T-helper 2 cell (primary cell): ENCODE results near the gene PLD5.
"Not testable (repeated sequence)": the region's sequence is repeated elsewhere in the genome, so short reads cannot be mapped to it uniquely, and the experiment has no call there.

Experiments used
- DNase-seq, 5 experiments: peaks; one replicate each; pipeline versions ENCODE4 v3.0.0 to v3.0.0-alpha.2; 2012 to 2022

Gene PLD5

DNA sequence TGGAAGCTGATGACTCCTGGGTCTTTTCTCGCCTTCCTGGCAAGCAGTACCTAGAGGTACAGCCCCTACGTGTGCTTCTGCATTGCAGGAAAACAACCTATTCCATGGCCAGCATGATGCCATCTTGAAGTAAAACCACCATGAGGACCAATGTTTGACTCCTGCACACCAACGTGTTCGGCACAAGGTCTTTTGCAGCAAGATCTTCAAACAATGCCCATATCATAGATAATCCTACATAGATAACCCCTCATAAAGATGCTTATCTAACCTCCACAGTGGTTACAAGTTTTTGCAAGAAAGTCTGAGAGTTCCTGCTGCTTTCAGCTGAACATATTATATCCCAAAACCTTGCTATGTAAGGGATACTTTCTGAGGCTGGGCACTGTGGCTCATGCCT is 384.5 kb downstream of the PLD5 start:
- peak in 1 of 5 experiments; percentile 60 for DNase-seq

- peak in 1 of 5 experiments; percentile 54 for DNase-seq
Observed at GRCh38 chr1:242139442-242139841, 385.1 kb downstream of the PLD5 start.

GRCh38 chr1:242133796-242134195 is 390.7 kb downstream of the PLD5 start:
- no peak for DNase-seq

GRCh38 chr1:242133351-242133750 is 391.1 kb downstream of the PLD5 start:
- no peak for DNase-seq

- DNase-seq, result no peak
Observed at GRCh38 chr1:242132121-242132817, 392.2 kb downstream of the PLD5 start.

- DNase-seq, result peak in 1 of 5 experiments; percentile 14
Observed at GRCh38 chr1:242128951-242129502, 395.5 kb downstream of the PLD5 start.

DNA sequence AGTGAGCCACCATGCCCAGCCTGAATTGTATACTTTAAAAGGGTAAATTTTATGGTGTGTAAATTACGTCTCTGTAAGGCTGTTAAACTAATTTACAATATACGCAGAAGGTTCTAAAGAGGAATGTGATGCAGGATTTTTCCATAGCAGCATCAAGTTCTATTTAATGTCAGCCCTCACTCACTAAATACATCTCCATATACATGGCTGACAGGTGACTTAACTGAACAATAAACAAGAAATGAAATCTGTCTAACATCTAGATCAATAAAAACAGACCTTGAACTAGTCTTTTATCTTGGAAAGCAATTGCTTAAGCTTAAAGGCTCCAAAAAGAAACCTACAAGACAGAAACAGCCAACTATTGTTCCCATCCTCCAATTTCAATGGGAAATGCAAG is 404.1 kb downstream of the PLD5 start:
- no peak for DNase-seq

DNA sequence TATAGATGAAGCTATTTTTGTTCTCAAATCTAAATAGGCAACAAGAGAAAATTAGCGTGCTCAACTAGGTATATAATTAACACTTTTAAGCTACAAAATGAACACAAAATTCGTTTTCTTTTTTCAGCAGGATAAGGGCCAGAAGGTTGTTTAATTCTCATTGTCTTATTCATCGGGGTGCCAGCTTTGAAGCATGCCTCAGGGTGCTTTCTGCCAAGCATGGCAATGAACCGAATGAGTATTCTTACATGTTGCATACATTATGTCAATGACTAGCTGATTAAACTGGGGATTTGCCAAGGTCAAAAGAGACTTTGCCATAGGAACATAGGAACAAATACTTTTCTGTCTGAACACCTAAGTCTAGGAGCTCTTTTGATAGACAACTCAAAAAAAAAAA is 423.6 kb downstream of the PLD5 start:
- DNase-seq, result no peak

DNA sequence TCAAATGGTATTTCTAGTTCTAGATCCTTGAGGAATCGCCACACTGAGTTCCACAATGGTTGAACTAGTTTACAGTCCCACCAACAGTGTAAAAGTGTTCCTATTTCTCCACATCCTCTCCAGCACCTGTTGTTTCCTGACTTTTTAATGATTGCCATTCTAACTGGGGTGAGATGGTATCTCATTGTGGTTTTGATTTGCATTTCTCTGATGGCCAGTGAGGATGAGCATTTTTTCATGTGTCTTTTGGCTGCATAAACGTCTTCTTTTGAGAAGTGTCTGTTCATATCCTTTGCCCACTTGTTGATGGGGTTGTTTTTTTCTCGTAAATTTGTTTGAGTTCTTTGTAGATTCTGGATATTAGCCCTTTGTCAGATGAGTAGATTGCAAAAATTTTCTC is 427.2 kb downstream of the PLD5 start:
- DNase-seq, result not testable (repeated sequence)

DNA sequence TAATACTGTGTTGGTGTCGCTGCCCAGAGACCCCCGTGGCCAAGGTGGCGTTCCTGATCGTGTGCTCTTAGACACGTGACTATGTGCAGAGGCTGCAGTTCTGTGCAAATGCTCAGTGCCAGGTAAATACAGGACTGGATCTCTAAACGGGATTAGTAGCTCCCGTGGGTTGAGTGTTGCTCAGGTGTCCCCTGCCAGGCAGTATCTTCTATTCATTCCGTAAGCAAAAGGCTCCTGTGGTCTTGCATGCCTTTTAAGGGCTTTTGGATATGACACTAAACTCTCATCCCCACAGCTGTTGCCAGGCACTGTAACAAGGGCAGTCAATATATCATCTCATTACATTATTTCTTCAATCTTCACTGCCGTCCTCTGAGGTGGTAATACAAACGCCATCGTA is 431.4 kb downstream of the PLD5 start:
- no peak for DNase-seq

GRCh38 chr1:242089911-242090310 is 434.6 kb downstream of the PLD5 start:
- DNase-seq, result no peak

GRCh38 chr1:242088875-242089274 is 435.6 kb downstream of the PLD5 start:
- no peak for DNase-seq

DNA sequence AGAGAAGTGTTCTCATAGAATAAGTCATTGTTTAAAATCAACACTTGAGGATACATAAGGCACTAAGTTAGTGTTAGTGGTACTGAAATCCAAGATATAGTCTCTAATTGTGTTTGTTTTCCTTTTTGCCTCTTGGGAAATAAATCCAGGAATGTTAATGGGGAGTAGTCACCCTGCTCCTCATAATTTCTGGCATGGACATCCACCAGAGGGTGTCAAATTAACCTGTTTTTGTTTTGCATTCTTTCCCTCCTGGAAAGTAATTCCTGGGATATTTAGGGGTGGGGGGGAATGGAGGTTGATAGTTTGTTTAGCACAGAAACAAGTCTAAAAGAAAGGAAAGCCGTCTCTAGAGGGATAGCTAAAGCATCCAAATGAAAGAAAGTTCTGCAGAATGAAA is 437.8 kb downstream of the PLD5 start:
- DNase-seq, result no peak

DNA sequence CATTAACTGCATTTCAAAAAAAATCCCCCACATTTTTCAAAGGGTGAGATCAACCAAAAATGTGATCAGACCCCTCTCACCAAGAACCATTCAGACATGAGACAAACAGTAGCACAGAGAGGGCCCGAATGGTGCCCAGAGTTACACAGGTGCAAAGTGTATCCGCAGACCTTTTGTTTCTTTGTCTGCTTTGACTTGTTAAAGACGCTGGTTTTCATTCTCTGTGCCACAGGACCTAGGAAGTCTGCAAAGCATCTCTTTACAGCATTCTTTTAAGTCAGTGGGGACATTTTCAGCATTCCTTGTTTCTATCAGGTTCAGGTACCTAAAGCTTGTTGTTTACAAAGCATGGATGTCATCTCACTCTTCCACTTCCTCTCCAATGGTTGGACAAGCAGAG is 438.4 kb downstream of the PLD5 start:
- DNase-seq, result no peak

DNA sequence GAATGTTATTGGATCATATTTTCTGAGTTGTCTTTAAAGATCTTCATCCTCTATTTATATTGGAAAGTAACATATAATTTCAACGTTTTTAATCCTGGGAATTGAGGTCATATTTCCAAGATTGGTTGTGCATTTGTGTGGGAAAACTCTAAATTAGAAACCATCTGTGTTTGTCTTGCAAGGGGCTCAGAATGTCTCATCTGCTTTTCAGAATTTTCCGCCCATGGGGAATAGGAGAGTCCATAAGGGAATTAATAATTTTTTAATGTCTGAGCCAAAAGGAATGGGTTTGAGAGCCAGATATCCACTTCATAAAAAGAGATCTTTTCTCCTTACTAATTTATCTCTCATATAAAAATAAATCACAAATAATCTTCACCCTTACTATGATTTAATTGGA is 440.8 kb downstream of the PLD5 start:
- no peak for DNase-seq

GRCh38 chr1:242081446-242081845 is 443.1 kb downstream of the PLD5 start:
- DNase-seq, result no peak

- no peak for DNase-seq
Observed at GRCh38 chr1:242065813-242066212, 458.7 kb downstream of the PLD5 start.

DNA sequence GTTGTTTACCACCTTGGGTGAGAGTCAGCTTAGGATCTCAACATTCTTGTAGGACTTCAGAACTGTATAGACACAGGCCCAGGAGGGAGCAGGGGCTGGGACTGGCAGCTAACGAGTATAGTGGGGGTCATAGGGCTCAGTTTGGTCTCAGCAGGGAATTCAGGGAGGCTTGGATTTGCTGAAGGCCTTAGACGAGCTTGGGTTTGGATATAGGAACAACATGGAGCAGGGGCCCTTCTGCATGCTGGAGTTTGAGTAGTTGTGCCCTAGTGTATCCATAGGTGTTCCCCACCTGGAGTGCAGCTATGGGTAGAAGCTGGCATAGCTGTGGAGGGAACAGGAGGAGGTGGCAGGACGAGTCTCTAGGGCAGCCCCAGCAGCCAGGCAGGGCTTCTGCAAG is 462.2 kb downstream of the PLD5 start:
- no peak for DNase-seq

- DNase-seq, result no peak
Observed at GRCh38 chr1:242059976-242060375, 464.5 kb downstream of the PLD5 start.

GRCh38 chr1:242058582-242058981 is 465.9 kb downstream of the PLD5 start:
- not testable (repeated sequence) for DNase-seq

DNA sequence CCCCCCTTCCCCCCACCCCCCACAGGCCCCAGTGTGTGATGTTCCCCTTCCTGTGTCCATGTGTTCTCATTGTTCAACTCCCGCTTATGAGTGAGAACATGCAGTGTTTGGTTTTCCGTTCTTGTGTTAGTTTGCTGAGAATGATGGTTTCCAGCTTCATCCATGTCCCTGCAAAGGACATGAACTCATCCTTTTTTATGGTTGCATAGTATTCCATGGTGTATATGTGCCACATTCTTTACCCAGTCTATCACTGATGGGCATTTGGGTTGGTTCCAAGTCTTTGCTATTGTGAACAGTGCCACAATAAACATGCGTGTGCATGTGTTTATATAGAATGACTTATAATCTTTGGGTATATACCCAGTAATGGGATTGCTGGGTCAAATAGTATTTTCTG is 466.3 kb downstream of the PLD5 start:
- not testable (repeated sequence) for DNase-seq

- DNase-seq, result no peak
Observed at GRCh38 chr1:242057745-242058115, 466.8 kb downstream of the PLD5 start.

DNA sequence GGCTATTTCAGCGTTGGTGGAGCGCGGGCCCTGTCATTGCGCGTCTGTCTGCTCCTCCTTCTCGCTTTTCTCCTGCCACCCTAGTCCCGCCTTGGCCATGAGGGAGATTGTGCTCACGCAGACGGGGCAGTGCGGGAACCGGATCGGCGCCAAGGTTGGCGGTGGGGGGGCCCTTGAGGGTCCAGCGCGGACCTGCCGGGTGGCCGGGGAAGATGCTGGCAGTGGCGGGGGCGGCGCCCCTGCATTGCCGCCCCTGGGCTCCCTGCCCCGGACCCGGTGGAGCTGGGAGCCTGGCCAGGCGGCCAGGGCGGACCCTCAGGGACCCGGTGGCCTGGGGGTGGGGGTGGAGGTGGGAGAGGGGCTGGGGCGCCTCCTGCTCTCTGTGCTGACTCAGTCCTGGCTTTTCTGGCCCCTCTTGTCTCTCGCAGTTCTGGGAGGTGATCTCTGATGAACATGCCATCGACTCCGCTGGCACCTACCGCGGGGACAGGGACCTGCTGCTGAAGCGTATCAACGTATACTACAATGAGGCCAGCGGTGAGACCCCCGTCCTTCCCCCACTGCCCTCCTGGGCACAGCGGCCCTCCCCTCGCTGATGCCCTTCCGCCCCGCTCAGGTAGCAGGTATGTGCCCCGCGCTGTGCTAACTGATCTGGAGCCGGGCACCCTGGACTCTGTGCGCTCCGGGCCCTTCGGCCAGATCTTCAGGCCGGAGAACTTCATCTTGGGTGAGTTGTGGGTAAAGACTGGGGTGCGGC is 467.3 kb downstream of the PLD5 start:
- no peak for DNase-seq

GRCh38 chr1:242055749-242056320 is 468.7 kb downstream of the PLD5 start:
- DNase-seq, result no peak
